HG03457 (cell line): ENCODE results near the gene DLGAP1.
A peak's percentile ranks its signal among the peaks of the same experiment; 100 is the strongest.

Experiments used
- ATAC-seq: cut with Tn5 transposase; IDR thresholded peaks from one replicate; pipeline ENCODE4 v1.9.1; 2021; ENCODE audit warnings: moderate number of reproducible peaks; ENCODE audit not compliant: unreplicated experiment

Gene DLGAP1

GRCh38 chr18:3578621-3579020 is 876.5 kb downstream of the DLGAP1 start:
- ATAC-seq: no peak

DNA sequence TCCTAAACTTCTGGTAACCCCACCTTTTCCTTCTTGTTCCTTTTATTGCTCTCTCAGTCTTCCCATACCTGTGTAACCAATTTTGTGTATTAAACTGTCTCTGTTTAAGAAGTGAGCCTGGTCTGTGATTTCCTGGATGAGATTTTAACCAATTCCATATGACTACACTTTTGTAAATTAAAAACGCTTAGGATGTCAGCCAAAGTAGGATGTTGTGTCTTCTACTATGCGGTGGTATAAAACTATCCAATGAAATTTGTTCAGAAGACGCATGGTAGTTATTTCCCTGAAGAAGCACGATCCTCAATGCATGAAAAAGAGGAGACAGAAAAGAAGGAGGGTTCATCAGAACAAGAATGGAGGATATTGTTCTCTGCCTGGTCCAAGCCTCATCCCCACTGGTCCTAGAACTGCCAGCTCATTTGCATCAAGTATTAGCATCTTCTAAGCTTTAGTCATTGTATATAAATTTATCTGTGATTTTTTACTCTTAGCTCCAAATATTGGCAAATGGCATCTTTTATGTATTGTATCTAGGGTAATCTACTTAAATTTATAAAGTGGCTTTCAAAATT is 877.7 kb downstream of the DLGAP1 start:
- ATAC-seq: no peak

DNA sequence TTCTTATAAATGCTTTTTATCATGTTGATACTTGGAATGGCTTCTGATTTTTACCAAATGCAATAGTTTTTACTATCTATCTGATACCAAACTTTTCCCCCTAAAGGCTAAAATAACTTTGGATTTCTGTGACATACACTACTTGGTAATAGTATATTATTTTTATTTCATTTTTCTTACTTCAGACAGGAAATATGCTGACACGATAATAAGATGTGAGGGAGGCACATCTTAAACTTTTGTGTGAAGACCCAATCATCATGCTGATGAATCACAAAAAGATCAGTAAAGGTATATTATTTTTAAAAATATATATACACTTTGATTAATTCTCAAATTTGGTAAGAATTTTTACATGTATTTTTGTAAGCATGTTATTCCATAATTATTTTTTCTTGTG is 882.3 kb downstream of the DLGAP1 start:
- no peak for ATAC-seq

- ATAC-seq: no peak
Observed at GRCh38 chr18:3566851-3567250, 888.3 kb downstream of the DLGAP1 start.

- ATAC-seq: no peak
Observed at GRCh38 chr18:3560755-3561154, 894.4 kb downstream of the DLGAP1 start.

- ATAC-seq: no peak
Observed at GRCh38 chr18:3554811-3555427, 900.2 kb downstream of the DLGAP1 start.

DNA sequence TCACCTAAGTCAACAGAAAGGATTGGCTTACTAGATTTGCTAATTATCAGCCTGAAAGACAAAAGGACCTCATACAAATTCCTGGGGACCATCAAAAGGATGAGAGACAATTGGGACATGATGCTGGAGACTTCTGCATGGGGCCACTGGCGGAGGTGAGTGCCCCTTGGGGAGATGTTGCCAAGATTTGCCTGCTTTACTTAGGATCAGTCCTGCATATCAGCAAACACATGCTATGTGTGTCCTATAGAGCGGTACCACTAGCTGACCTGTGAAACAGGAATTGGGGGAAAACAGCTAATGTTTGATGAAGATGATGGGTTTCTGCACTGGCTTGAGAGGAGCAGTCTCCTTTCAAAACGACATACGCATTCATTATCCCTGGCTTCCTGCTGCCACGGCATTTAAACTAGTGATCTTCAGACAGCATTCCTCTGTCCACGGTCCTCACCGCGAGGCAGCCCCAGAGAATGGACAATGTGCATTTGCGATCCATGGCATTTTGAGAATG is 901.0 kb downstream of the DLGAP1 start:
- ATAC-seq: no peak

GRCh38 chr18:3552305-3552704 is 902.8 kb downstream of the DLGAP1 start:
- ATAC-seq: no peak

GRCh38 chr18:3547891-3548615 is 907.1 kb downstream of the DLGAP1 start:
- ATAC-seq: no peak

DNA sequence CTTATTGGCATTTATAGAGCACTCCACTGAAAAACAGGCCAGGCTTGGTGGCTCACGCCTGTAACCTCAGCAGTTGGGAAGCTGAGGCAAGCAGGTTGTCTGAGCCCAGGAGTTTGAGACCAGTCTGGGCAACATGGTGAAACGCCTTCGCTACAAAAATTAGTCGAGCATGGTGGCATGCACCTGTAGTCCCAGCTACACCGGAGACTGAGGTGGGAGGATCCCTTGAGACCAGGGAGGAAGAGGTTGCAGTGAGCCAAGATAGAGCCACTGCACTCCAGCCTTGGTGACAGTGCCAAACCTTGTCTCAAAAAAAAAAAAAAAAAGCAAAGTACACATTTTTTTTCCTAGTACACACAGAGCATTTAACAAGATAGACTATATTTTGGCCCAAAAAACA is 909.0 kb downstream of the DLGAP1 start:
- no peak for ATAC-seq

DNA sequence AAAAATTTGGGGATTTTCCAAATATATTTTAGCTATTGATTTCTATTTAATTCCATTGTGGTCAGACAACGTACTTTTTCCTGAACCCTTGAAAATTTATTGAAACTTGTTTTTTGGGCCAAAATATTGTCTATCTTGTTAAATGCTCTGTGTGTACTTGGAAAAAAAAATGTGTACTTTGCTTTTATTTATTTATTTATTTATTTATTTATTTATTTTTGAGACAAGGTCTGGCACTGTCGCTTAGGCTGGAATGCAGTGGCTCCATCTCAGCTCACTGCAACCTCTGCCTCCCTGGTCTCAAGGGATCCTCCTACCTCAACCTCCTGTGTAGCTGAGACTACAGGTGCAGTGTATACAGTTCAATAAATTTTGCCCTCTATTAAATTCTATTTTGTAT is 910.6 kb downstream of the DLGAP1 start:
- no peak for ATAC-seq

DNA sequence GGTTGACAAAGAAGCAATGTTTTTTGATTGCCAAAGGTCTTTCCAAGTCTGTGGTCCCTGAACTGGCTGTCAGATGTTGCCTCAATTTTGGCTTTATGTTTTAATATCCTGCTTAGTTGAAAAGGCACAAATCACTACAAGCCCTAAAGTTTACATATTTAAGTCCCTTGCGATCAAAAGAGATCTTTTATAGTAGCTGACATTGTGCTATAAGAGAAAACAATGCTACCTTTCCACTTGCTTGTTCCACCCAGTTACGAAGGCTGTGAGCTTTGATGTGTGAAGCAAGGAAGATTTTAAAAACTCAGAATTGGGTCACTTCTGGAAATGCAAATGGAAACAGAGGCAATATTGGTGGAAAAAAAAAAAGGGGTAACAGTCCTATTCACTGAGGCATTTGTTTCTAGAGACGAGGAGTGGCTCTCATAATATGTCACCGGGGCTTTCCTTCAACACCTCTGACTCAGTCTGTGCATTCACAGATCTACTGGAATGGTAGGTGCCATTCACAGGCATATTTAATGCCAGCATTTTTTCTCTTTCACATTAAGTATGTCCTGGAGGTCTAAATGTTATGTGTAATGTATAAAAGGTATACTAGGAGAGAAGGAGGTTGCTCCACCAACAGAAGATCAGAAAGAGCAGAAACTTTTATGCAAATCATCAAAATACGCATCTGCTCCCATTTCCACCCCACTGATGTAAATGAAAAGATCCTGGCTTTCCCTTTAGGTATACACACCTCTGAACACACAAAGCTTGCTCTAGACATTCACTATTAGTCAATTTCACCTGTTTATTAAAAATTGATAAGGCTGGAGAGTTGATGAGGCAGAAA is 913.3 kb downstream of the DLGAP1 start:
- peak; percentile 91 for ATAC-seq

DNA sequence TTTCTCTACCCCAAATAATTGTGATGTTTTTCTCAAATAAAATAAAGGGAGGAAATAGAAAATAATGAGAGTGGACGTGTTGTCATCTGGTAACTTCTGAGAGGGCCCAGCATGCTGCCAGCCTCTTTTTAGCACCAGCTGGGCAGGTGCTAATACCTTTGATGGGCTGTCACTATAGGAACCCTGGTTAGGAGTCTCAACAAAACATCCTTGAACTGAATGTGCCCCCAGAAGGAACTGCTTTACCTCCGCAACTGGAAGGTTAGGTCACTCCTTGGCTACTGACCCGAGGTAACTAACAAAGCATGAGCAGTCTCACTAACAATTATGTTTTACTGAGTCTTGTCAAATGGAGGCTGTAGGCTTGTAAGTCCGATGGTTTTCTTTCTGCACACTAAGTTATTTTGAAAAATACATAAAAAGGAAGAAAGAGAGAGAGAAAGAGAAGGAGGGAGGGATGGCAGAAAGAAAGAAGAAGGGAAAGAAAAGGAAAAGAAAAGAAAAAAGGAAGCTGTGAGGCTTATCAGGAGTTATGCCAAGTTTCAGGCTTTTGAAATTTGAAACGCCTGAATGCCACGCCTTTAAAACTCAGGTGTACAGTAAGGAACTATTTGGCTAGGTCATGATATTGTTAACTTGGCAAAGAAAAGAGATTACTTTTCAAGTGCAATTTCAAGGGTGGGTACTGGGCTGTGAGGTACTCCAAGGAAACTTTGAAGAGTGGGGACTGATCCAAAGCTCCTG is 914.1 kb downstream of the DLGAP1 start:
- no peak for ATAC-seq

- no peak for ATAC-seq
Observed at GRCh38 chr18:3538954-3539617, 916.0 kb downstream of the DLGAP1 start.

DNA sequence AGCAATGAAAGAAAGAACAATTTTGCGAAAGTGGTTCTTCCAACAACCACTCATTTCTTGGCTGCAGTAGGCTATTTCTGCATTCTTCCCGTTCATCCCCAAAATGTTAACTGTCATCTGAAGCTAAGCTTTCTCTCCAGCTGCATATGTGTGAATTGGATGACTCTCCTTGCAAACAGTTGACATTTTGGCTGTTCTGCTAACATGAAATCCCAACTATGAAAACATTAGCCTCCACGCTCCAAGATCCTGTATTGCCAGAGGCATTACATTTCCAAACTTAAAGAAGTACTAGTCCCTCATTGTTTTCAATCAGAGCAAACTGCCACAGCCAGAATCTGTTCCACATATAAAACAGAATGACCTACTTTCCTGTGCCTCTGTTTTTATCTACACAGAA is 916.7 kb downstream of the DLGAP1 start:
- no peak for ATAC-seq

- no peak for ATAC-seq
Observed at GRCh38 chr18:3530807-3531206, 924.3 kb downstream of the DLGAP1 start.

DNA sequence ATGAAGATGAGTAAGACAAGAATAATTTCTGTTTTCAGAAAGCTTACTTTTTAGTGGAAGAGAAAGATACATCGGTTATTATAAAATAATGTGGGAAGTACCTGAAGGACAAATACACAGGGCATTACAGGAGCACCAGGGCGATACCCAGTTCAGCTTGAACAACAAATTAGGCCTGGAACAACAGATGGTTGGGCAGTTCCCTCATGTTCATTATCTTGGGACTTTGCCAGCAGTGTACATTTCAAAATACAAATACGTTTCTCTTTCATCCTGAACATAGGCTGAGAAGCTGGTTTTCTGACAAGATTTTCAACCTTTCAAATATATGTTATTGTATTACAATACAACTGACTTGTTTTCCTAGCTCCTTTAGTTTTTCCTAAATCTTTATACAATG is 925.5 kb downstream of the DLGAP1 start:
- ATAC-seq: no peak

DNA sequence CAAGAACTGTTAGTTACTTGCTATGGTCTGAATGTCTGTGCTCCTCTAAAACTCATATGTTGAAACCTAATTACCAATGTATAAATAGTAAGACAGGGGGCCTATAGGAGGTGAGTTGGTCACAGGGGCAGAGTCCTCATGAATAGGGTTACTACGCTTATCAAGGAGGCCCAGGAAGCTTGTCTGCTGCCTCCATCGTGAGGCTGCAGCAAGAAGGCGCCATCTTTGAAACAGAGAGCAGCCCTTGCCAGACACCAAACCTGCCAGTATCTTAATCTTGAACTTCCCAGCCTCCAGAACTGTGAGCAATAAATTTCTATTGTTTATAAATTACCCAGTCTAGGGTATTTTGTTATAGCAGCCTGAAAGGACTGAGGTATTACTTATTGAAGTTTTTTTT is 926.0 kb downstream of the DLGAP1 start:
- no peak for ATAC-seq

DNA sequence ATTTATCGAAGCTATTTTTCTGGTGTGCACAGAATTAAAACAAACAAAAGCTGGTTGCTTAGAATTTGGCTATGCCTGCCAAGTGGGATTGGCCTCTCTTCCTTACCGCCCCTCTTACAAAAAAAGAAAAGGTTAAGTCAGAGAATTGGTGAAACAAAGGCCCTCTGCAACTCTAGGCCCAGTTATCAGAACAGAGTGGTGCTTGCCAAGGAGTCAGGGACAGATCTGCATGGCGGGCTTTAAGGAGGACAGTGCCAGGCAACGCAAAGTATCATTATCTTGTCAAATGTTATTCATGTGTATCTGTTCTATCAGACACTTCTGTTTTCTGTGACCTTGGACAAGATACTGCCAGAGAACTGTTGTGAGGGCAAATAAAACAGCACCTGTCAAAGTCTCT is 926.9 kb downstream of the DLGAP1 start:
- ATAC-seq: no peak
